ENCODE results near the gene VAV2. TPM values are rescaled to one million over a fixed set of nuclear protein-coding genes. Genes with fewer than 3 reads are reported as not detected.

Gene VAV2
- total and polyA plus RNA-seq, 2 of the 4 experiments (the other 2 are of a cell fraction), result 10.8 to 13.4 TPM

DNA sequence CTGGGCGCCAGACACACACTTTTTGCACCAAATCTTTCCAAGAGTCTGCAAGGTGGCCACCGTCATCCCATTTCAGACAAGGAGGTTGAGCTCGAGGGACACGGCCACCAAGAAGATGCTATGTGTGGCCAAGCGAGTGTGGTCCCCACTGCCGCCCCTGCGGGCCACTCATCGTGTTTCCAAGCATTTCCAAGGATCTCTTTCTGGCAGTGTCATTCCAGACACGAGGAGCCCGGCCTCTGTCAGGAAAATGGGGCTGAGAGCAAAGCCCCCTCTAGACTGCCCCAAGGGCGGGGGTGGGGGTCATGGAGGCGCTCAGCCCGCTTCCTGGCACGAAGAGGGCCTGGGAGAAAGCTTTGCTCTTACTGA lies 10.6 kb downstream of the VAV2 start:
- BruUV-seq (replicated peaks), result no TSS peak
- H2BK5ac ChIP-seq (ENCODE audit: low read depth, low read length, poor library complexity, severe bottlenecking), result no peak overlapping the region
- CTCF ChIA-PET, result no interaction called here

More for the DNA sequence above, 10.6 kb downstream of the VAV2 start:
- 89% methylated on average over 13 of the region's 14 CpGs; no CpG with 5 or more reads in 1 of the 2 experiments for WGBS, 2 experiments (ENCODE audit: extremely low coverage in 2 of 2, insufficient read length in 1 of 2)
- Histone ChIP-seq H2BK15ac (ENCODE audit: low read depth, low read length) (no peak overlapping the region), H2BK120ac (ENCODE audit: low read depth, low read length) (no peak overlapping the region), H3K4me2 (ENCODE audit: low read depth, low read length) (no peak overlapping the region), H2AFZ (replicated peaks; ENCODE audit: low read length, poor library complexity) (no peak overlapping the region), H3K56ac (ENCODE audit: extremely low read depth, insufficient read depth, low read length) (no peak overlapping the region), H3K9ac (ENCODE audit: low read depth, low read length) (no peak overlapping the region), H3K4me1 (ENCODE audit: control insufficient read depth, insufficient read depth, low read length) (peaks cover 25% of the 10 kb centered on the region), H4K8ac (ENCODE audit: low read depth in 2 of 2, low read length in 2 of 2) (no peak overlapping the region), H2AK9ac (replicated peaks; ENCODE audit: low read depth, low read length, poor library complexity) (no peak overlapping the region), H3K4ac (ENCODE audit: low read depth, low read length) (no peak overlapping the region), H3K36me3 (ENCODE audit: control insufficient read depth, insufficient read depth, low read length) (0 out of 2 replicates have a peak, but pooled peaks cover 1% of the 10 kb centered on the region), H3K18ac (ENCODE audit: low read depth, low read length) (no peak overlapping the region), H3K9me1 (ENCODE audit: insufficient read depth, low read length) (peaks cover 19% of the 10 kb centered on the region), H4K5ac (ENCODE audit: low read depth, low read length) (no peak overlapping the region), H4K91ac (ENCODE audit: insufficient read depth, low read depth, low read length) (no peak overlapping the region), H4K20me1 (ENCODE audit: insufficient read depth, low read length) (peaks cover 92% of the 10 kb centered on the region), H3K23ac (ENCODE audit: low read depth, low read length) (no peak overlapping the region), H3K14ac (replicated peaks; ENCODE audit: low read depth, low read length) (no peak overlapping the region), H3K27ac (ENCODE audit: insufficient read depth, low read length) (no peak overlapping the region), H3K9me3 (ENCODE audit: control insufficient read depth, insufficient read depth, low read length) (no peaks in the 10 kb centered on the region), H3K27me3 (ENCODE audit: control insufficient read depth, insufficient read depth, low read length) (no peaks in the 10 kb centered on the region), H3K4me3 (ENCODE audit: insufficient read depth, low read depth, low read length) (no peak overlapping the region), H2BK20ac (ENCODE audit: low read depth, low read length) (no peak overlapping the region), H2AK5ac (ENCODE audit: low read depth, low read length) (no peak overlapping the region), H3K79me1 (ENCODE audit: low read depth in 1 of 2, low read length in 2 of 2) (peaks cover 28 to 87% of the 10 kb centered on the region in 2 experiments)
- DNase-seq, result no peak
- in situ Hi-C loops (cut with MboI; ENCODE audit: low sequenced_read_pairs), result no loop called here
- intact Hi-C loops (cut with micrococcal nuclease), result no loop called here
- dilution Hi-C loops (cut with HindIII; ENCODE audit: low sequenced_read_pairs, unreplicated experiment), result no loop called here
- ATAC-seq (ENCODE audit: low read depth), result no peak
- TF ChIP-seq RFX5 (IDR thresholded peaks at IDR 0.05; ENCODE audit: low read depth, low read length) (no peak), MXI1 (IDR thresholded peaks at IDR 0.05; ENCODE audit: borderline replicate concordance, low read depth, low read length) (no peak), MAZ (IDR thresholded peaks at IDR 0.05; ENCODE audit: borderline replicate concordance, low read depth, low read length) (no peak), BHLHE40 (IDR thresholded peaks at IDR 0.05; ENCODE audit: low read depth, low read length) (no peak), CHD1 (IDR thresholded peaks at IDR 0.05; ENCODE audit: low read depth, low read length) (no peak), POLR2A (IDR thresholded peaks at IDR 0.05; ENCODE audit: low read depth, low read length) (no peak), RCOR1 (IDR thresholded peaks at IDR 0.05; ENCODE audit: insufficient replicate concordance, low read length) (no peak), CEBPB (IDR thresholded peaks at IDR 0.05; ENCODE audit: low read depth, low read length) (no peak), FOS (IDR thresholded peaks at IDR 0.05; ENCODE audit: low read depth, low read length) (no peak), RAD21 (IDR thresholded peaks at IDR 0.05; ENCODE audit: low read length) (no peak), SMC3 (IDR thresholded peaks at IDR 0.05; ENCODE audit: low read depth, low read length) (no peak)
- TF ChIP-seq, protein P1, sequence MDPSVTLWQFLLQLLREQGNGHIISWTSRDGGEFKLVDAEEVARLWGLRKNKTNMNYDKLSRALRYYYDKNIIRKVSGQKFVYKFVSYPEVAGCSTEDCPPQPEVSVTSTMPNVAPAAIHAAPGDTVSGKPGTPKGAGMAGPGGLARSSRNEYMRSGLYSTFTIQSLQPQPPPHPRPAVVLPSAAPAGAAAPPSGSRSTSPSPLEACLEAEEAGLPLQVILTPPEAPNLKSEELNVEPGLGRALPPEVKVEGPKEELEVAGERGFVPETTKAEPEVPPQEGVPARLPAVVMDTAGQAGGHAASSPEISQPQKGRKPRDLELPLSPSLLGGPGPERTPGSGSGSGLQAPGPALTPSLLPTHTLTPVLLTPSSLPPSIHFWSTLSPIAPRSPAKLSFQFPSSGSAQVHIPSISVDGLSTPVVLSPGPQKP (IDR thresholded peaks at IDR 0.05; ENCODE audit: borderline replicate concordance, low read depth, low read length), result no peak
- POLR2A ChIA-PET (ENCODE audit: unreplicated experiment), result no interaction called here
